Midbrain (tissue), 1 donor: ENCODE measurements around the gene MGAT4D.
"Not testable (repeated sequence)": the region's sequence is repeated elsewhere in the genome, so short reads cannot be mapped to it uniquely, and the experiment has no call there.

Experiments used
- DNase-seq: peaks from one replicate; lab custom pipeline; 2025; lab: John Stamatoyannopoulos, UW

The MGAT4D gene

DNA sequence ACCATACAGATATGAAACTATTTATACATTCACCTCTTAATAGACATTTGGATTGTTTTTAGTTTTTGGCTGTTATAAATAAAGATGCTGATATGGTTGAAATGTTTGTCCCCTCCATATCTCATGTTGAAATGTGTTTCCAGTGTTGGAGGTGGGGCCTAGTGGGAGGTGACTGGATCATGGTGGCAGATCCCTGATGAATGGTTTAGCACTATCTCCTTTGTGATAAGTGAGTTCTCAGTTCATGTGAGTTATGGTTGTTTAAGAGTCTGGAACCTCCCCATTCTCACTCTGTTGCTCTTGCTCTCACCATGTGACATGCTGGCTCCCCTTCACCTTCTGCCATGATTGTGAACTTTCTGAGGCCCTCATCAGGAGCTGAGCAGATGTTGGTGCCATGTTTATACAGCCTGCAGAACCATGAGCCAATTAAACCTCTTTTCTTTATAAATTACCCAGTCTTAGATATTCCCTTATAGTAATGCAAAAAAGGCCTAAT lies 58.4 kb downstream of the MGAT4D start:
- no peak for DNase-seq

DNA sequence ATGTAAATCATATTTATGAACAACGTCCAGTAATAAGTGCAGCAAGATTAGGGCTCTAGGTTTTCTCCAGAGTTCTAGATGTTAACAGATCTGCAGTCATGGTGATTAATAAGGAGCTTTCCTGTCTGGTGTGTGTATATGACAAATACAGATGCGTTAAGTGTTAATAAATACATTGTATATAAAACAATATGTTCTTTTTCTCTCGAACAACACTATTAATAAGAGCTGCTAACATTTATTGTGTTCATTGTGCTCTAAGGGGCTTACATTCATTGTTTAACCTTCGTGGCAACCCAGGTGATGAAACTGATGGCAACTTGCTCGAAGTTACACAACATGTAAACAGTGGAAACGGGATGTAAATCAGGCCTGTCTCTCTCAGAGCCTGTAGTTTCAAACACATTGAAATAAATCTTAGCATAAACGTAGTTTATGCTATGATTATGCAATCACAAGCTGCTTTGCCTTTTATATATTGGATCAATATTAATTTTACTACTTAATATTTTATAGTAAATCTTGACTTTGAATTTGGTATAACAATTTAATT lies 70.1 kb downstream of the MGAT4D start:
- no peak for DNase-seq

DNA sequence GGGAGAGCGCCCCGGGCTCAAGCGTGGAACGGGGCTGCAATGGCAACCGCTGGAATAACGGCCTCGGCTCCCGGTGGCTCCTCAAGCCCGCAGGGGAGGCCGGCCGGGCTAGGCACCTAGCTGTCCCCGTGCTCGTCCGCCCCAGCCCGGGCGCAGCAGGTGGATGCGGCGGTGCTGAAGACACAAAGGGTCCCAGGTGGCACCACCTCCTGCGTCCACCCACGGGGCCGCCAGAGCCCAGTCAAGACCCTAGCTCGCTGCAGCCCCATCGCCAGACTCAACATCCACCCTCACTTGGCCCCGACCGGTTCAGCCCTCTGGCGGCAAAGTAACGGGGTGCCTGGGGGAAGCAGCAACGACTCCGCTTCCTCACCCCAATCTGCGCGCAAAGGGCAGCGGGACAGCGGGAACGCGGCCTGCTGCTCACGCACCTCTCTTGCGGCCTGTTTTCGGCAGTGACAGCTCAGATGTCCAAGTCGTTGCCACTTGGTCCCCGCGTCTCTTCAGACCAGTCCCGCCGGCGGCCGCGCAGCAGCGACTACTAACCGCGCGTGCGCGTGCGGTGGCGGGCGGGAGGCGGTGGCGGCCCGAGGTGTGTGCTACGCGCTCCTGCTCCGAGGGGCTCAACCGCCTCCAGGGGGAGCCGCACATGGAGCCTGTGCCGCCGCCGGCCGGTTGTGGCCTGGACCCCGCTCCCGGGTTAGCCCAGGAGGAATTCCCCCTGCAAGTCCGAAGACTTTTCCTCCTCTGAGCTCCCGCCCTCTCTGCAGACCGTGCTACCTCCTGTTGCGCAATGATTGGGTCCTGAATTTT lies 70.8 kb downstream of the MGAT4D start, which contains the start of gene CLGN:
Gene CLGN (minus strand): TSS at position 543 of the 813 bp plus-strand sequence. CDS start 14,570 bp downstream, outside the sequence.
- DNase-seq: peak; percentile 59

DNA sequence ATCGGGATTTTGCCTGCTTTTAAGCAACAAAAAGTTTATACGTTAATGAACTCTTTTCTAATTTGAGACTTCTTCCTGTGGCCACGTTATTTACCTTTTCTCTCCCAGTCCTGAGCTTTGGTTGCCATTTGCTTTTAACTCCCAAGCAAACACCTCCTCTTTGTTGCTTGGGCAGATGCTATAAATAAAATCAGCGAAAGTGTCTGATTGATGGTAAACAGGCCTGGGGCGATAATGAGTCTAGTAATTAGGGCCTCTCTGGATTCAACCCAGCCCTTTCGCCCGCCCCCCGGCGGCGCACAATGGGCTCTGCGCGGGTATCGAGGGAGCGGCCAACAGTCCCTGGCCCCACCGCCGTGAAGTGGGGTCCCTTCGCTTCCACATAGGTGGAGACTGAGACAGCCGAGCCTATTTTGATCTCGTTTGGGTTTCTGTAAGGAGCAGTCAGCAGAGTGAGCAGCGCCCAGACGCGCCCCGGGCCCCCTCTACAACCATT lies 71.4 kb downstream of the MGAT4D start:
- no peak for DNase-seq

DNA sequence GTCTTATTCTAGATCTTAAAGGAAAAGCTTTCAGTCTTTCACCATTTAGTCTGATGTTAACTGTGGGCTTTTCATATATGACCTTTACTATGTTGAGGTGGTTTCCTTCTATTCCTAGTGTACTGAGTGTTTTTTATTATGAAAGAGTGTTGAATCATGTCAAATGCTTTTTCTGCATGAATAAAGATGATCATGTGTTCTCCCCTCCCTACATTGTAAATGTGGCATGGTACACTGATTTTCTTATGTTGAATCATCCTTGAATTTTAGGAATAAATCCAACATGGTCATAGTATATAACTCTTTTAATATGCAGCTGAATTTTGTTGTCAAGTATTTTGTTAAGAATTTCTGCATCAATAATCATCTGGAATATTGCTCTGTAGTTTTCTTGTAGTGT lies 75.0 kb downstream of the MGAT4D start:
- no peak for DNase-seq

DNA sequence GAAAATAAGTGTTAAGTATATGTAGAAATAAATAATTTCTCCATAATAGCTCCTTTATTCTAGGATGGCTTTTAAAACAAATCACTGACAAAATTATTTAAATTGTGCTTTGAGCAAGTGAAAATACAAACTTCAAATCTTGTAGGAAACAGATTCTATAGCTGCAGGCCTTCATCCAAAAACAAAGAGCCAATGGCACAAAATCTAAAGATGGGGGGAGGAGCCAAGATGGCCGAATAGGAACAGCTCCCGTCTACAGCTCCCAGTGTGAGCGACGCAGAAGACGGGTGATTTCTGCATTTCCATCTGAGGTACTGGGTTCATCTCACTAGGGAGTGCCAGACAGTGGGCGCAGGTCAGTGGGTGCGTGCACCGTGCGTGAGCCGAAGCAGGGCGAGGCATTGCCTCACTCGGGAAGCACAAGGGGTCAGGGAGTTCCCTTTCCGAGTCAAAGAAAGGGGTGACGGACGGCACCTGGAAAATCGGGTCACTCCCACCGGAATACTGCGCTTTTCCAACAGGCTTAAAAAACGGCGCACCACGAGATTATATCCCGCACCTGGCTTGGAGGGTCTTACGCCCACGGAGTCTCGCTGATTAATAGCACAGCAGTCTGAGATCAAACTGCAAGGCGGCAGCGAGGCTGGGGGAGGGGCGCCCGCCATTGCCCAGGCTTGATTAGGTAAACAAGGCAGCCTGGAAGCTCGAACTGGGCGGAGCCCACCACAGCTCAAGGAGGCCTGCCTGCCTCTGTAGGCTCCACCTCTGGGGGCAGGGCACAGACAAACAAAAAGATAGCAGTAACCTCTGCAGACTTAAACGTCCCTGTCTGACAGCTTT lies 84.7 kb downstream of the MGAT4D start:
- DNase-seq: not testable (repeated sequence)

DNA sequence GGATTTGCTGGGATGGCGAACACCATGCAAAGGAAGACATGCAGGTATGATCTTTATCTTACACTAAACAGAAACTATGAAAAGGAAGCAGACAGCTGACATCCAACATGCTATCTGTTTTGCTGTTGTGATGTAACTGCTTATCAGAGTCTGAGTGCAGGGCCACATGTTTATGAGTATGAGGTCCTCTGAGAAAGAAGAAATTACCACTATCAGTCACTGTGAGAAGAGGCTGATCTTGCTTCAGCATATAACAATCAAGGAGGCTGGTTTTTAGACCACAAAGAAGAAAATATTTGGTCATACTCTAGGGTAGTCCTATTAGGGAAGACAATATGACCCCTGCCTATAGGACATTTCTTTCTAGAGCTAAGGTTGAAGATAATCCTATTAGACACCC lies 89.1 kb downstream of the MGAT4D start:
- DNase-seq: no peak

DNA sequence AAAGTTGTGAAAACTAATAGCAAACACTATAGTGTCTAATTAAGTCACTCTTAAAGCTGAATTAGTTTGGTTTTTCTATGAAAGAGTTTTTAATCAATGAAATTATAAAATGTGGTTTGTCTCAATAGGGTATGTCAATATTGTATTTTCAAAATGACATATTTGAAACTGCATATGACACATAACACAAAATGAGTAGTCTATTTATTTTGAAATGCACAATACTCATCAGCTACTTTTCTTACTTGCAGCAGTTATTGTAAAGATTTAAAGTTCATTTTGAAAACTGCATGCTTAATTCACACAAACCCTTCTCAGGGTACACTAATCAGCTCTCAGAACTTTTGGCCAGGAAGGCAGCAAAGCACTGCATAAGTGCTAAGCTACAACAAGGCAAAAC lies 91.8 kb downstream of the MGAT4D start:
- DNase-seq: no peak

DNA sequence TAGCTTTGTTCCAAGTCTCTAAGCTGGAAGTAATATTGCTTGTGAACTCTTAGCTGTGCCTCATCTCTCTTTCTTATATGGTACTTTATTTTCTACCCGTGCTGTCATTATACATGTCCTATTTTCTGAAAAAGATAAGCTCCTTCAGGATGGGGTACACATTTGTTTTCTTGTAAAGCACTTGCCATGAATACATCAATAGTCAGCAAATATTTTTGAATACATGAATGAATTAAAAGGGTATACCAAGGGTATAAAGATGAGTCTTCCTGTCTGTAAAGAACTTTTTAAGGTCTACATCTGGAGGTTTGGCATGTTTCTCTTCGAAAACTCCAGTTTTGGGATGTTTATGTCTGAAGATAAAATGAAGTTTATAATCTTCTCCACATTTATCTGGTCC lies 98.0 kb downstream of the MGAT4D start:
- DNase-seq: no peak

DNA sequence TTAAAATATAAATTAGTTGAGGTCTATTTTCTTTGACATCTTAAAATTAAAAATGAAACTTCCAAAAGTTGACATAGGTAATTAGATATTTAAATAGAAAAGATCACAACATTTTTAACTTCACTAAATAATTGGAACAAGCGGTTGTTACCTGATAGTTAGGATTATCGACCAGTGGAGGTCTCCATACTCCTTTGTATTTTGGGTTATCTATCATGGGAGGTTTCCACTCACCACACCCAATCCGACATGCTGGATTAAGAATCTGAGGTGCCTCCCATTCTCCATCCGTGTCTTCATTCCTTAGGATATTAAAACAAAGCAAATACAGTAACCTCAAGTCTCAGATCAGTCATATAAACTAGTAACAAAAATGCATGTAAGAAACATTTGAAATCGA lies 102.4 kb downstream of the MGAT4D start:
- DNase-seq: no peak
